ENCODE results near the gene OBSCN.

The OBSCN gene

GRCh38 chr1:228317891-228318810, 110.3 kb downstream of the OBSCN start:
- no peak for DNase-seq (ENCODE audit: low read depth in 3 of 3)

GRCh38 chr1:228318823-228319241, 111.0 kb downstream of the OBSCN start:
- no peak for DNase-seq (ENCODE audit: low read depth in 3 of 3)

GRCh38 chr1:228319352-228320088, 111.7 kb downstream of the OBSCN start:
- no peak for DNase-seq (ENCODE audit: low read depth in 3 of 3)

- no peak for DNase-seq (ENCODE audit: low read depth in 3 of 3)
These were observed 112.5 kb downstream of the OBSCN start for GRCh38 chr1:228320394-228320793.

- no peak for DNase-seq (ENCODE audit: low read depth in 3 of 3)
These were observed 113.6 kb downstream of the OBSCN start for GRCh38 chr1:228321435-228321834.

- DNase-seq (ENCODE audit: low read depth in 3 of 3), result no peak
These were observed 114.1 kb downstream of the OBSCN start for GRCh38 chr1:228321895-228322294.

- DNase-seq (ENCODE audit: low read depth in 3 of 3), result no peak
These were observed 115.6 kb downstream of the OBSCN start for GRCh38 chr1:228323401-228323800.

GRCh38 chr1:228325267-228325666, 117.4 kb downstream of the OBSCN start:
- no peak for DNase-seq (ENCODE audit: low read depth in 3 of 3)

- DNase-seq (ENCODE audit: low read depth in 3 of 3), result no peak
These were observed 122.0 kb downstream of the OBSCN start for GRCh38 chr1:228329887-228330286.

GRCh38 chr1:228332797-228333738, 125.2 kb downstream of the OBSCN start:
- no peak for DNase-seq (ENCODE audit: low read depth in 3 of 3)

- no peak for DNase-seq (ENCODE audit: low read depth in 3 of 3)
These were observed 125.9 kb downstream of the OBSCN start for GRCh38 chr1:228333739-228334115.

GRCh38 chr1:228334226-228334935, 126.5 kb downstream of the OBSCN start:
- no peak for DNase-seq (ENCODE audit: low read depth in 3 of 3)

GRCh38 chr1:228334954-228335353, 127.1 kb downstream of the OBSCN start:
- no peak for DNase-seq (ENCODE audit: low read depth in 3 of 3)

GRCh38 chr1:228335406-228336307, 127.8 kb downstream of the OBSCN start:
- DNase-seq (ENCODE audit: low read depth in 3 of 3), result no peak

- no peak for DNase-seq (ENCODE audit: low read depth in 3 of 3)
These were observed 128.6 kb downstream of the OBSCN start for GRCh38 chr1:228336308-228337030.

- DNase-seq (ENCODE audit: low read depth in 3 of 3), result no peak
These were observed 129.3 kb downstream of the OBSCN start for GRCh38 chr1:228337031-228337564.

GRCh38 chr1:228337711-228338520, 130.1 kb downstream of the OBSCN start:
- DNase-seq (ENCODE audit: low read depth in 3 of 3), result no peak

GRCh38 chr1:228338521-228339051, 130.7 kb downstream of the OBSCN start:
- DNase-seq (ENCODE audit: low read depth in 3 of 3), result no peak
